Fibroblast of lung (primary cell): ENCODE results near the gene AGBL1.

Experiments
- EZH2 ChIP-seq: IDR thresholded peaks from 2 replicates; pipeline ENCODE4 v1.5.1; 2012; ENCODE audit warnings: low read length, control low read depth, mild to moderate bottlenecking; ENCODE audit errors: missing control alignments
- TF ChIP-seq, protein P1 (sequence below), 2 donors: IDR thresholded peaks in 1 of 2; conservative IDR thresholded peaks in 1 of 2; 1 replicate in 1 of 2; 2 replicates in 1 of 2; pipeline ENCODE4 v1.5.1; 2011 to 2012; ENCODE audit warnings: low read length in 2 of 2, control low read depth in 1 of 2, inconsistent platforms in 1 of 2, low read depth in 1 of 2, mild to moderate bottlenecking in 1 of 2

DNA sequence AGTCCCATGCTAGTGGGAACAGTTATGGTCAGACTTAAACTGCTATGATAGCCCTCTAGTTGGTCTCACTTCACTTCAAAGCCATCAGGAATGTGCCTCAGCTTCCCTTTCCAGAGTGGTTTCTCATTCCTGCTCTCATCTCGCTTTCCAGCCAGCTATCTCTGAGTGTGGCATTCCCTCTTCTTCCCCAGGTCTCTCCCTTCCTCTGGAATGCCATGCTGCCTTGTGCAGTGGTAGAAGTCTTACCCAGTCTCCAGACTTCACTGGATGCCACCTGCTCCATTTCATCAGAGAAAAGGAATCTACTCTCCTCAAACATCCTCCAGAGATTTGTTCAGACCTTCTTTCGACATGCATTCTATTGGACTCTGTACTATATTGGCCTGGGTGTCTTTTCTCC, 83.0 kb downstream of the AGBL1 start:
- TF ChIP-seq, protein P1, sequence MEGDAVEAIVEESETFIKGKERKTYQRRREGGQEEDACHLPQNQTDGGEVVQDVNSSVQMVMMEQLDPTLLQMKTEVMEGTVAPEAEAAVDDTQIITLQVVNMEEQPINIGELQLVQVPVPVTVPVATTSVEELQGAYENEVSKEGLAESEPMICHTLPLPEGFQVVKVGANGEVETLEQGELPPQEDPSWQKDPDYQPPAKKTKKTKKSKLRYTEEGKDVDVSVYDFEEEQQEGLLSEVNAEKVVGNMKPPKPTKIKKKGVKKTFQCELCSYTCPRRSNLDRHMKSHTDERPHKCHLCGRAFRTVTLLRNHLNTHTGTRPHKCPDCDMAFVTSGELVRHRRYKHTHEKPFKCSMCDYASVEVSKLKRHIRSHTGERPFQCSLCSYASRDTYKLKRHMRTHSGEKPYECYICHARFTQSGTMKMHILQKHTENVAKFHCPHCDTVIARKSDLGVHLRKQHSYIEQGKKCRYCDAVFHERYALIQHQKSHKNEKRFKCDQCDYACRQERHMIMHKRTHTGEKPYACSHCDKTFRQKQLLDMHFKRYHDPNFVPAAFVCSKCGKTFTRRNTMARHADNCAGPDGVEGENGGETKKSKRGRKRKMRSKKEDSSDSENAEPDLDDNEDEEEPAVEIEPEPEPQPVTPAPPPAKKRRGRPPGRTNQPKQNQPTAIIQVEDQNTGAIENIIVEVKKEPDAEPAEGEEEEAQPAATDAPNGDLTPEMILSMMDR (conservative IDR thresholded peaks at IDR 0.05 in 1 of 2, IDR thresholded peaks at IDR 0.05 in 1 of 2; ENCODE audit: low read depth in 1 of 2, low read length in 2 of 2) = no peak
- no peak for TF ChIP-seq EZH2
